ENCODE results near the gene MT1H.
"Not testable (repeated sequence)": the region's sequence is repeated elsewhere in the genome, so short reads cannot be mapped to it uniquely, and the experiment has no call there.

MT1H gene

GRCh38 chr16:56713794-56714193 is 44.2 kb downstream of the MT1H start:
- no peak for DNase-seq (ENCODE audit: extremely low read depth in 1 of 2, low read depth in 1 of 2)

- DNase-seq (ENCODE audit: extremely low read depth in 1 of 2, low read depth in 1 of 2), result no peak
These were observed 45.5 kb downstream of the MT1H start for GRCh38 chr16:56715126-56715525.

GRCh38 chr16:56716761-56717160 is 47.1 kb downstream of the MT1H start:
- no peak for DNase-seq (ENCODE audit: extremely low read depth in 1 of 2, low read depth in 1 of 2)

- not testable (repeated sequence) for DNase-seq (ENCODE audit: extremely low read depth in 1 of 2, low read depth in 1 of 2)
These were observed 47.9 kb downstream of the MT1H start for GRCh38 chr16:56717532-56717931.
